ENCODE data around the gene SYP.
"Not testable (repeated sequence)": the region's sequence is repeated elsewhere in the genome, so short reads cannot be mapped to it uniquely, and the experiment has no call there.

SYP gene

GRCh38 chrX:49188468-49189076, 11.4 kb downstream of the SYP start:
- DNase-seq, result no peak

DNA sequence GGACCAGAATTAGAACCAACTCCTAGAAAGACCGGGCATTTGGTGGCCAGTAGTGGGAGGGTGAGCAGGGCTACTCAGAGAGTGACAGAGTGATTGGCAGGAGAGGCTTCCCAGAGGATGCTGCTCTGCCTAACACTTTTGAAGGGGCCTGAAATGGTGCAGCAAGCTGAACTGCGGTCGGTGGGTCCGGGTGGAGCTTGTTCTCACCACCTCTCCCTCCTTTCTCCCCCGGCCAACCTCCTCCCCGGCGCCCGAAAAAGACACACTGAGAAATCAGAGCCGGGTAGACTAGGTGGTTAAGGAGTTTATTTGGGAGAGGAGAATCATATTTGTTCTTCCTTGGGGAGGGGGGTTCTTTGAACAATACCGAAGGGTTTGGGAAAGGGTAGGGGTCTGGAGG, 12.5 kb downstream of the SYP start:
- no peak for DNase-seq

DNA sequence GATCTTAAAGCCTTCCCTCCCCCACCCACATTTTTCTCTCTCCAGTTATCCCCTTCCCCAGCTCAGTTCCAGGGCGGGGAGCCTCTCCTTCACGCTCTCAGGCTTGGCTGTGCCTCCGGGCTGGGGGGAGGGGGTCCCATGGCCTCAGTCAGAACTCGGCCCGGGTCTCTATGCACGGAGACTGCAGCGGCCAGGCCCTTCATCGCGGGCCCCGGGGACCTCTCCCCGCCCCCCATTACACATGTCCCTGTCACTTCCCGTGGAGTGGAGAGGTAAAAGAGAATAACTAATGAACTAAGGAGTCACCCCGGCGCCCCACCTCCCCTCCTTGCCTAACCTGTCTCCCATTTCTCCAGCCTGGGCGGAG, 13.0 kb downstream of the SYP start:
- DNase-seq, result no peak

GRCh38 chrX:49186125-49187027, 13.6 kb downstream of the SYP start, which contains the start of gene PRICKLE3:
Gene PRICKLE3, minus strand, starts transcription at chrX:49186373. Its CDS starts 76 bp downstream, at chrX:49186297.
- DNase-seq, result peak; percentile 84

DNA sequence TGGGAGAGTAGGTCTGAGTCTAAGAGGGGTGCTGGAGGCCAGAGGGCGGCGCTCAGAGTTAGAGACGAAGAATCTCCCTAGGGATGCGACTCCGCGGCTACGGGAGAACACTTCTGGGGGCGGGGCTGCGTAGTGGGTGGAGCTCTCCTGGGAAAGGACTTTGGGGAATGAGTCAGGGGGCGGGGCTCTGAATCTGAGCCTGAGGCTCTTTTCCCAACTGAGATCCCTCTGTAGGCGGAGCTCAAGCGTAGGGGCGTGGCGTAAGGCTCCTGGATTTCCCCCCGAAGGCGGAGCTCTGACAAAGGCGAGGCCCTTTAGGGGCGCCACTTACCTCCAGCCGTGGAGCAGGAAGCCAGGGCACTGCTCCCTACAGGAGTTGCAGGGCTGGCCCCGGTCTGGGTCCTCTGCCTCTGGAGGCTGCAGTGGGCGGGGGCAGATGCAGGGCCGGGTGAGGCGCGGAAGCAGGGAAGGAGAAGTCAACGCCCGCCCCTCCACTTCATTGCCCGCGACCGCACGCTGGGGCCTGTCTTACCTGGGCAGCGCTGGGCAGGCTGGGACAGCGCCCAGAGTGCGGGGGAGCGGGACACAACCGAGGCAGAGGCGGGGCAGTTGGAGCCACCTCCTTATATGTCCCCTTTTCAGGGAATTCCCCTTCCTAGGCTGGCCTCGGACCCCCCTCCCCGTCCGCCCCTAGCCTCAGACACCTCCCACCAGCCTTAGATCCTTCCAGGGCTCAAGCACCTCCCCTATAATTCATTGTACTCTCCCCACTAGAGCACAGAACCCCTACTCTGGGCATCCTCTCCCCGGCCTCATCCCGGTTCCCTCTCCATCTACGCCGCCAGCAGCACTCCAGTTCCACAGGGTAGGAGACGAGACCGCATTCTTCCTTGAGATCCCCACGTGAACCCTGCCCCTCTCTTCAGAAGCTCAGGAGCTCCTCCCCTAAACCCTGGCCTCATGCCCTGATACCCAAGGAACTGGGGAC, 15.4 kb downstream of the SYP start:
- peak; percentile 52 for DNase-seq

DNA sequence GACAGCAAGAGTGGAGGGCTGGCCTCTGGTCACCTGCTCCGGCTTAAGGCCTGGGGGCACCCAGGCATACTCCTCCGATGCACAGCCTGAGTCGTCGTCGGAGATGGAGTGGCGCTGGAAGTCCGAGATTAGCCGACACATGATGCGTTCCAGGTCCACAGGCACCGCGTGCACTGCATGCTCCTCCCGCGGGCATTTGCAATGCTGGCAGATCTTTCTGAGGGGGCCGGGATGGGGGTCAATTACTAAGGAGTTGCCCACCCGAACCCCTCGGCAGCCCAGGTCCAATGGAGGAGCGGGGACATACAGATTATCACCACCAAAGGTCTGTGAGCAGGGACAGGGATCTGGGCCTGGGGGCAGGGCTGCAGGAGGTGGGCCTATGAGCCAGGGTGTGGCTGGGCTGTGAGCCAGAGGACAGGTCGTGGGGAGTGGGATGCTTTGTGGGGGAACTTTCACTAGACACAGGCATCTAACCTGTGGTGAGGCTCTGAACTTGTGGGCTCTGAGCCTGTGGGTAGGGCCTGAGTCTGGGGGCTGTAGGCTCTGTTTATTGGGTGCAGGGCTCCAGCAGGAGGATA, 16.2 kb downstream of the SYP start:
- DNase-seq, result no peak

DNA sequence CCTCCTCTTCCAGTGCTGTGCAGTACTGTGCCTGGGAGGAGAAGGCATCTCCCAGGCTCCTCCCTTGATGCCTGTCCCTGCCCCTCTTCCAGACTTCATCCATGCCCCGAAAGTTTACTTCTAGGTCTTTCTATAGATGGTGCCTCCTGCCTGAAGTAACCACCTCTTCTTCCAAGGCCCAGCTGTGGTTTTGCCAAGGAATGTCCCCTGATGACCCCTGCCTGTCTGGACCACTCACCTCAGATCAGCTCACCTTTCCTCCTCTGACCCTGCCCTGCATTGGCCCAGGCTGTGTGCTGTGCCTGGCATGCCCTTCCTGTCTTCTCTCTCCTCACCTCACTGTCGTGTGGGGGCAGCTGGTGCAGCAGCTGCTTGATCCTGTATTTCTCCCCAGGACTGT, 20.6 kb downstream of the SYP start:
- DNase-seq, result no peak

GRCh38 chrX:49178537-49178936, 21.5 kb downstream of the SYP start:
- no peak for DNase-seq

- no peak for DNase-seq
Measured at GRCh38 chrX:49177873-49178480, 22.0 kb downstream of the SYP start.

- DNase-seq, result no peak
Measured at GRCh38 chrX:49177338-49177833, 22.6 kb downstream of the SYP start.

- DNase-seq, result no peak
Measured at GRCh38 chrX:49176421-49177326, 23.3 kb downstream of the SYP start.

- DNase-seq, result no peak
Measured at GRCh38 chrX:49175435-49176274, 24.3 kb downstream of the SYP start.

GRCh38 chrX:49174723-49175122, 25.3 kb downstream of the SYP start:
- DNase-seq, result no peak

DNA sequence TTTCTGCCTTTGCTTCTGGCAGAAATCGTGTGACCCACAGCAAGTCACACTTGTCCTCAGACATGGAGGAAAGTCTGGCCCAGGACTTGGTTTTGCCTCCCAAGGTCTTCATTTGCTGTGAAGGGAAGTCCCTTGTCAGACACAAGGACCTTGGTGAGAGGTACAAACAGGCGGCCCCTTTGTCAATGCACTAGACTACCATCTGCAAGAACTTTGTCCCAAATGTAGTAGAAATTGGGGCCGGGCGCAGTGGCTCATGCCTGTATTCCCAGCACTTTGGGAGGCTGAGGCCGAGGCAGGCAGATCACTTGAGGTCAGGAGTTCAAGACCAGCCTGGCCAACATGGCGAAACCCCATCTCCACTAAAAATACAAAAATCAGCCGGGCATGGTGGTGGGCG, 26.4 kb downstream of the SYP start:
- not testable (repeated sequence) for DNase-seq

DNA sequence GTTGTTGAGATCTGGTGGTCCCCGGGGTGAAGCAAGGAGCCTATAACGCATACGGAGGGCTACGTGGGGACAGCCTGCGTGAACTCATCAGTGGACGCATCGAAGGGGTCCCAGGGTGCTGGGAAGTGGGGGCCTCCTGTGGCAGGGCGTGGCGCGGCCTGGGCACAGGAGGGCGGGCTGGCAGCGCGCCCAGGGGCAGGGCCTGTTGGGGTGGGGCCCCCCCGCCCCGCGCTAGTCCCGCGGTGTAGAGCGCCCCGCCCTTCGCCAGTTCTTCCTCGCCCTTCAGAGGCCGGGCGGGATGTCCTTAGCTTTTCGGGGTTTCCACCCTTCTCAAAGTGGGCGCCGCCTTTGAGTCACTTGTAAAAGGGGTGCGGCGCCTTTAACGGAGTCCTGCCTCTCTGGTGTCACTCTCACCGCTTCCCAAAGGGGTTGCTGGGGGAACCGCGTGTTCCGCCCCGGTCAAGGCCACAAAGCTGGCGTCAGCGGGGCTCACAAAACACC, 27.7 kb downstream of the SYP start:
- peak; percentile 79 for DNase-seq

DNA sequence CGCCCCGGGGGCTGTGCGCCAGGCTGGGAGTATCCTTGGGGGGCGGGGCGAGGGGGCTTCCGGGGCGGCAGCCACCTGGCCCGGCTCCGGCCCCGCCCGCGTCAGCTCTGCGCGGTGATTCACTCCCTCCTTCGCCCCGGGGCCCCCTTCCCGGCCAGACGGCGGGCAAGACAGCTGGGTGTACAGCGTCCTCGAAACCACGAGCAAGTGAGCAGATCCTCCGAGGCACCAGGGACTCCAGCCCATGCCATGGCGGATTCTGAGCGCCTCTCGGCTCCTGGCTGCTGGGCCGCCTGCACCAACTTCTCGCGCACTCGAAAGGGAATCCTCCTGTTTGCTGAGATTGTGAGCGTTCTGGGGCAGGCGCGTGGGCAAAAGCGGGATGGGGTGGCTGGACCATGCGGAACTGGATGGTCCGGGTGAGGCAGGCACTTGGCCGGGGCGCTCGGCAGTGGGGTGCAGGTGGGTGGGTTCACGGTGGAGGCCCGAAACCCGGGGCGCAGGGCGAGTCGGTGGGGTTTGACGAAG, 28.2 kb downstream of the SYP start, which contains the start of gene PLP2:
Gene PLP2 (plus strand): TSS at position 147 of the 528 bp plus-strand sequence. CDS start 103 bp downstream, at position 250.
- peak; percentile 77 for DNase-seq

DNA sequence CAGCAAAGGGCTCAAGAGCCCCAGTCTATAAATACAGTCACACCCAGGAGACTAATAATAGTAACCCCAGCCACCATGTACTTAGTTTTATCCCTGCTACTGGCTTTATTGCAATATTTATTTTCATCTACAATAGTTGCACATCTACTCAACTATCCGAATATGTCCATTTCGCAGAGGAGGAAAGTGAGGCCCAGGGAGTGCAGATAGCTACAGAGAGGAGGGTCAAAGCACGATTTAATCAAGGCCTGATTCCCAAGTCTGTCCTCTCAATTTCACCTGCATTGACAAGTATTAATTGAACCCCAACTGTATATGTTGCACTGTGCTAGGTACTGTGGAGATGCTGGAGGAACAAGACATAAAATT, 32.3 kb downstream of the SYP start:
- no peak for DNase-seq

- peak; percentile 84 for DNase-seq
Measured at GRCh38 chrX:49166914-49167739, 32.9 kb downstream of the SYP start.

Measured in activated CD4-positive, alpha-beta T cell treated with anti-CD3 and anti-CD28 coated beads, Interleukin-2, Interleukin-6, amounts not matched to agents 100 ng/mL and 50 ng/mL, durations not matched to agents 16 hours and 8 hours (primary cell).